SK-N-MC (cell line): ENCODE results near the gene PRM3.

Experiments
- EZH2 ChIP-seq: fragments of 200-600 bp; sonication (generic); IDR thresholded peaks from one replicate; pipeline ENCODE4 v1.6.1; 2017; ENCODE audit warnings: antibody characterized with exemption
- FOXP2 ChIP-seq: optimal IDR thresholded peaks from 2 replicates; pipeline ENCODE3; 2011; ENCODE audit warnings: mild to moderate bottlenecking, moderate library complexity; ENCODE audit not compliant: insufficient read depth; ENCODE audit errors: extremely low read length, control extremely low read depth
- POLR2AphosphoS5 ChIP-seq: IDR thresholded peaks from 2 replicates; pipeline ENCODE4 v1.6.1; 2012; ENCODE audit warnings: mild to moderate bottlenecking, low read depth, low read length, borderline replicate concordance

GRCh38 chr16:11301645-11302501 lies 28.4 kb upstream of the PRM3 start:
- no peak for TF ChIP-seq POLR2AphosphoS5
- TF ChIP-seq EZH2: no peak
- no peak for TF ChIP-seq FOXP2
